NCI-H1436 (cell line): ENCODE results near the gene DSTN.

Experiments
- DNase-seq: peaks from one replicate; lab custom pipeline; 2025; lab: John Stamatoyannopoulos, UW

DSTN gene

GRCh38 chr20:17624551-17625245, 54.8 kb downstream of the DSTN start:
- DNase-seq, result no peak

DNA sequence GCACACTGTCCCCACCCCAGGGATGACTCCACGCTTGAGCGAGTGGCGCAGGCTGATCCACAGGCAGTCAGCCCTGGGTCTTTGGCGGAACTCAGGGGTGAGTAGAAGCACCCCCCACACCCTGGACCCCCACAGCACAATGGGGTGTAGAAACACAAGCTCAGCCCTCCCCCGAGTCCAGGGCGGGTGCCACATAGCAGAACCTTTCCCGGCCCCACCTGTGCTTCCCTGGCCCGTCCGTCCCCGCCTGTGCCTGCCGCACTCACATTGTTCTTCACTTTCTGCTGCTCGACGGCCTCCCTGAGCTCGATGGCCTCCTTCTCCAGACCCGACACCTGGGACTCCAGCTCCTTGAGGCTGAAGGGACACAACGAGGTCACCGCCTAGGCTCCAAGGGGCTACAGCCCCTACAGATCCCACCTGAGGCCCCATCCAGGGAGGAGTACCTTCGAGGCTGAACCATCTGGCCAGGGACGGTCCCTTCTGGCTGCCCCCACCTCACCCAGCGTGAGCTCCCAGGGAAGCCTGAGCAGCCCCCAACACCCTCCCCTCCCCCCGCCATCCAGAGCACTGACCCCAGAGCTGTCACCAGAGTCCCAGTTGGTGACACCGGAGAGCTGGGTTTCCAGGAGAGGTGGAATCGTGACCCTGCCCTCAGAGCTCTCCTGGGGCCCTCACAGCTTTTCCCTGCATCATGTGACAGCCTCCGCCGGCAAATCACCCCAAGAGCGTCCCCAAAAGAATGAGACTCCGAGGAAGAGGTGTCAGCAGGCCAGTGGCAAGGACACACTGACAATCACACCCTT, 55.6 kb downstream of the DSTN start:
- no peak for DNase-seq

- DNase-seq, result no peak
Measured at GRCh38 chr20:17626217-17627007, 56.5 kb downstream of the DSTN start.

- no peak for DNase-seq
Measured at GRCh38 chr20:17627101-17627955, 57.5 kb downstream of the DSTN start.

DNA sequence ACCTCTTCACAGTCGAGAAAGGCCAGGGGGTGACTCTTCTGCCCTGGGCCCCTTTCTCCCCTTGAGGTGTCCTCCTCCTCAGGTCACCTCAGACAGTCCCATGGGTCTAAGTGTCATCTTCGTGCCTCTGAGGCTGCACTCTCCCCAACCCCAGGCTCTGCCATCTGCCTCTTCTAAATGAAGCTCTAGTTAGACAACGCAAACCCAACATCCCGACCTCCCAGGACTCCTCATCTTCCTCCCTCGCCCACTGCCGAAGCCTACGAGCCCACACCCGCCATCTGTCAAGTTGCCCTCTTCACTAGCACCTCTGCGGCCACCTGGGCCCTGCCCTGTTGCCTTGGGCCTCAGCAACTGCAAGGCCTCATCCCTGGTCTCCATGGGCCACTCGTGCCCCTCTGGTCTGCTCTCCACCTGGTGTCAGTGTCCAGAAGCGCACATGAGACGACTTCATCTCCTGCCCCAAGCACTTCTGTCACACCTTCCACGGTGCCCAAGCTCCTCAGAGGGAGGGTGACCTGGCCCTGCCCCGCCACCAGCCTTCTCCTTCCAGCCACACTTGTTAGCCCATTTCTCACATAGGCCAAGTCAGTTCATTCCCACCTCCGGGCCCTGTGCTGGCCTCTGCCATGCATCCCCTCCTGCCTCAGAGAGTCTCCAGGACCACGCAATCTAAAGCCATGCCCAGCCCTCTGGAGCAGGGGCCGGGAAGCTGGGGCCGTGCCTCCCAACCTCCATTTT, 58.4 kb downstream of the DSTN start:
- no peak for DNase-seq

DNA sequence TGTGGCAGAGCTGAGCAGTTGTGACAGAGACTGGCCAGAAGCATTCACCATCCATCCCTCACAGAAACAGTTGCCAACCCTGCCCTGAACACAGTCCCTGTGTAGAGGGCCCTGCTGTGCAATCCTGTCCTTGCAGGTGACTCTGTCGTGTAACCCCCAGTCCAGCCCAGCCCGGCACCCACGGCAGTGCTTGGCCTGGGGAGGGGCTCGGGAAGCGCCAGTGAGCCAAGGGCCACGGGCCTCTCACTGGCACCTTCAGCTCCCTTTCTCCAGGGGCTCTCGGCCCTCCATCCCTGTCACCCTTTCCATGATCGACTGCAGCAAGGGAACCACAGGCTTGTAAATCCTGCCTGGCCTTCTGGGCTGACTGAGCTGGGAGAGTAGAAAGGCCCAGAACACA, 59.1 kb downstream of the DSTN start:
- no peak for DNase-seq

DNA sequence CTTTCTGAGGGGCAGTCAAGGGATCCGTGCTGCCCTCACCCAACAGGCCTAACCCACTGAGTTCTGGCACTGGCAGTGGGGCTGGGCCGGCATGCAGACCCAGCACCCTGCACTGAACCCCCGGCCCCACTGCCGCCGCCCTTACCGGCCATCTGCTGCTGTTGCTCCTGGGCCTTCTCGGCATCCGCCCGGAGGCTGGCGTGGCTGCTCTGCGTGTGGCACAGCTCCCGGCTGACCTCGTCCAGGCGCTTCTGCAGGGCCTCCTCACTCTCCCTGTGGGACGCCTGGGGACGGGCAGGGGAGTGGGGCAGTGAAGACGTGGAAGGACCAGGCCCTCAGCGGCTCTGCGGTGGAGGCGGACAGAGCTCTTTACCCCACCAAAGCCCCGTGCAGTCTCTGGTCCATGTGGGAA, 59.8 kb downstream of the DSTN start:
- no peak for DNase-seq

- no peak for DNase-seq
Measured at GRCh38 chr20:17630151-17630805, 60.4 kb downstream of the DSTN start.

- no peak for DNase-seq
Measured at GRCh38 chr20:17630806-17631195, 60.9 kb downstream of the DSTN start.

- DNase-seq, result no peak
Measured at GRCh38 chr20:17631576-17632319, 61.9 kb downstream of the DSTN start.

DNA sequence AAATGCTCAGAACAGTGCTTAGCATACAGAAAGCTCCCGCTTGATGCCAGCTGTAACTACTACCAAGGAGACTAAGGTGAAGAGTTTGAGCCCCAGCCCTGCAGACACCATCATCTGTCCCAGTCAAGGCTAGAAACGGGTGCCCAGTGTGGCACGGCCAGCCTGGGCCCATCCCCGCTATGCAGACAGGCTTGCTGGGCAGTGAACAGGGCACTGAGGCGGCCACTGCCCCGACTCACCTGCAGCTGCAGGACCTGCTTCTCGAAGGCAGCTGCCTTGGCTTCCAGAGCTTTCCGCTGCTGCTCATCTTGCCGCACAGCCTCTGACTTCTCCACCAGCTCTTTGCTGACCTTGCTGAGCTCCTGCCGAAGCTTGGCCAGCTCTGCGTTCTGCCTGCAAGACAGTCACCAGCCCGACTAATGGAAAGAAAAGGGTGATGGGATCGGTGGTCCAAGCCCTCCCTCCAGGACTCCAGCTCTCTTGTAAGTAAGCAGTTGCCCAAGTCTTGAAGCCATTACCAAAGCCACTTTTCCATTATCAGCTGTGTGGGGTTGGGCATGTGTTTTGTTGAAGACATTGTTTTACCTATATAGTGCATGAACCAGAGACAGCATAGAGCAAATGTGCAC, 63.5 kb downstream of the DSTN start:
- no peak for DNase-seq

DNA sequence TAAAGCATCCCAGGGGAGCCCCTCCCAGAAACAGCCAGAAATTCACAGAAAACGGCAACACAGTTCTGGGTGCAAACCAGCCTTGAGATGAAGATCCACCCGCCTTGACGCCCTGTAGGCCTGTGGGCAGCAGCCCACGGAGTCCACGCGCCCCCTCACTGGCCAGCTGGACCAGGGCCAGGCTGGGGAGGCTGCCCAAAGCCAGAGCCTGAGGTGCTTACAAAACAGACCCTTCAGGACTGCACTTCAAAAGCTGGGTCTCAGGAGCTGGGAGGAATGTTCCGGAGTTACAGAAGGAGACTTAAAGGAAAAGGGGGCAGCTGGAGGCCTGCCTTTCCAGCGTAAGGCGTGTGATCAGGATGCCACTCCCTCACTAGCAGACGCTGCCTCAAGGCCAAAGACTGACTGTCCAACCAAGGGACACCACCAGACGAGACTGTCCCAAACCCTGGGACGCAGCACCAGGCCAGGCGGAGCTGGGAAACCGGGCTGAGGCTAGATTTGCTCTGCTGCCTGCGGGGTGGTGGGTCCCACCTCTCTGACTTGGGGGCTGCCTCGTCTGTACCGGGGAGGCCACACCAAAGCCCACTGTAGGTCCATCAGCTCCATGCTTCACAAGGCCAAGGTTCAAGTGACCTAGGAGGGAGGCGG, 64.1 kb downstream of the DSTN start:
- no peak for DNase-seq

- DNase-seq, result no peak
Measured at GRCh38 chr20:17634661-17635331, 64.9 kb downstream of the DSTN start.

DNA sequence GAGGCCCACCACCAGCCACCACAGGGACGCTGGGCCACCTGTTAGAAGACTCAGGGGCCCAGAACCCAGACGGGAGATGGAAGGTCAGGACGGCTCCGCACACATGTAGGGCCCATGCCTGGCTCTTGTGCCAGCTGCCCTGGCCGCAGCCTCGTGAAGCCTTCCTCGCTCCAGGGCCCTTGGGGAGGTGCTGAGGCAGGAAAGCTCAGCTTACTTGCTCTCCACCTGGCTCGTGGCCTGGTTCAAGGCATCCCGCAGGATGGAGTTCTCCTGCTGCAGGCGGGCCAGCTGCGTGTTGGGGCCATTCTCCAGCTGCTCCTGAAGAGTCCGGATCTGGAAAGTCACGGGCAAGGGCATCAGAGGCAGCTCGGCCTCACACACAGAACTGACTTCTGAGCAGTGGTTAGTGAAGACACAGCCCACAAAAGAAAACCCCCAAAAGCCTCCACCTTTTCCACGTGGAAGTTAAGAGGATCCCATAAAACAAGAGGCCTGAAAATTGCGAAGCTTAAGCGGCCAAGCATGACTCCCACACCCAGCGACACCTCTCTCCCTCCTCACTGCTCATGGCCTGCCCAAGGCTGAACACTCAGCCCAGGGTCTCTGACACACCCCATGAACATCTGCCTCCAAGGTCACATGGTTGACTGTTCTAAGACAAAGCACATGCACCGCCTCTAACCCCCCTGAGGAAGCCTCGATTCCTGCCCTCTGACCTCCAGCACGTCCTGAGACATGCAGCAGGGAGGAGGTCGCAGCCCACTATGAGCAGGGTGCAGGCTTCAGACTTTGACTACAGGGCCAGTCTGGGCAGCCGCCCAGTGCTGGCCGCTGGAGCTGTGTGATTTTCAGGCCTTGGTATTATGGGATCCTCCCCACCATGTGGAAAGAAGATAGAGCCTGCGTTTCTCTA, 65.7 kb downstream of the DSTN start:
- no peak for DNase-seq

GRCh38 chr20:17636523-17637412, 66.9 kb downstream of the DSTN start:
- peak; percentile 75 for DNase-seq

DNA sequence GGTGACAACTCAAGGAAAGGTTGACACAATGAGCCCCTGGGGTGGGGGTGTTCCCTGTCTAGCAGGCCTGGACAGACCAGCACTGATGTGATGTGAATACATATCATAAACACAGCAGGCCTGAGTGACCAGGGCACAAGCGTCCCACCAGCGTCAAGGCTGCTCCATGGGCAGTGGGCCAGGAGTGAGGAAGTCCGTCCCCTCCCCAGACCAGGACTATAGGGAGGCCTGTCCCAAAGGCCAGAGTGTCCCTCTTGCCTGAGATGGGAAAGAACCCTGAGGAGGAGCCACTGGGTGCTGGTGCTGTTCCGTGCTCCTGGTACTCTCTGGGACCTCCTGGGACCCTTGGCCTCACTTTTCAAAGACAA, 67.5 kb downstream of the DSTN start:
- DNase-seq, result no peak
